AG04450 (cell line): ENCODE measurements around the gene UGT1A5. TPM values are rescaled to one million over a fixed set of nuclear protein-coding genes. Genes with fewer than 3 reads are reported as not detected.

Source experiments
- CTCF ChIA-PET: fragments of 300-600, 350-600 bp; formaldehyde crosslinking; extraction: SDS; loops from one replicate; lab custom pipeline; 2022; ENCODE audit warnings: antibody characterized with exemption, inconsistent platforms; lab: Charles Lee
- POLR2A ChIA-PET: fragments of 350-600 bp; formaldehyde crosslinking; extraction: SDS; loops from one replicate; lab custom pipeline; 2021; ENCODE audit warnings: antibody characterized with exemption, inconsistent platforms; lab: Yijun Ruan, JAX
- DNase-seq: peaks from one replicate; pipeline ENCODE4 v3.0.0-alpha.2; 2011; ENCODE audit warnings: low read depth, low spot score
- H3K27ac ChIP-seq: one replicate; pipeline ENCODE4 v1.5.1; 2012; ENCODE audit warnings: low read depth, low read length, control low read depth
- H3K27me3 ChIP-seq: one replicate; pipeline ENCODE4 v1.6.0; 2012; ENCODE audit warnings: low read length; ENCODE audit not compliant: control insufficient read depth, insufficient read depth
- H3K4me3 ChIP-seq: 2 replicates; pipeline ENCODE4 v1.5.1; 2011; ENCODE audit warnings: mild to moderate bottlenecking, low read depth, low read length, control low read depth
- H3K9me3 ChIP-seq: 2 replicates; pipeline ENCODE4 v1.5.1; 2012; ENCODE audit warnings: low read length; ENCODE audit not compliant: control insufficient read depth, insufficient read depth
- polyA plus RNA-seq: library from polyadenylated mRNA; depleted of rRNA; stranded (reverse); fragments of >200 nt; gene quantifications from 2 replicates; pipeline ENCODE4 v1.2.3, GENCODE V29; 2011
- TF ChIP-seq, protein P1 (sequence below): IDR thresholded peaks from 2 replicates; pipeline ENCODE4 v1.5.1; 2011; ENCODE audit warnings: low read depth, low read length, control low read depth, inconsistent platforms

The UGT1A5 gene
- polyA plus RNA-seq, 1 experiment = not detected

DNA sequence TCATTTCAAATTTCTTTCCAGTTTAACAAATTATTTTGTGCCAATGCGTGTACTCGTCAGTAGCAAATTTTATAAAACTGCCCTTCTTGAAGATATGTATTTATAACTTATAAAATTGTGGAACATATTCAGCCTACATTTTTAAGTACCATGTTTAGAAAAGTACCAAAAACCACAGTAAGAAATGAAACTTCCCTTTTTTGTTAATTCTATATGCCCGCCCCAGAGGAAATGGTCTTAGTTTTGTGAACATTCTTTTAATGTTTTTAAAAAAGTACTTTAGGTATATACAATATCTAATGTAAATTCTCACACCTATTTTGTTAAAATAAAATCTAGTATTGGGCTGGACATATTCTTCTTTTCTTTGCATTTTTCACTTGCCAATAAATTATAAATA lies 39.8 kb upstream of the UGT1A5 start:
- CTCF ChIA-PET = no interaction called here
- no peak for DNase-seq
- no peaks in the 10 kb centered on the region for H3K9me3 ChIP-seq
- peaks cover 7% of the 10 kb centered on the region for H3K27me3 ChIP-seq
- TF ChIP-seq, protein P1, sequence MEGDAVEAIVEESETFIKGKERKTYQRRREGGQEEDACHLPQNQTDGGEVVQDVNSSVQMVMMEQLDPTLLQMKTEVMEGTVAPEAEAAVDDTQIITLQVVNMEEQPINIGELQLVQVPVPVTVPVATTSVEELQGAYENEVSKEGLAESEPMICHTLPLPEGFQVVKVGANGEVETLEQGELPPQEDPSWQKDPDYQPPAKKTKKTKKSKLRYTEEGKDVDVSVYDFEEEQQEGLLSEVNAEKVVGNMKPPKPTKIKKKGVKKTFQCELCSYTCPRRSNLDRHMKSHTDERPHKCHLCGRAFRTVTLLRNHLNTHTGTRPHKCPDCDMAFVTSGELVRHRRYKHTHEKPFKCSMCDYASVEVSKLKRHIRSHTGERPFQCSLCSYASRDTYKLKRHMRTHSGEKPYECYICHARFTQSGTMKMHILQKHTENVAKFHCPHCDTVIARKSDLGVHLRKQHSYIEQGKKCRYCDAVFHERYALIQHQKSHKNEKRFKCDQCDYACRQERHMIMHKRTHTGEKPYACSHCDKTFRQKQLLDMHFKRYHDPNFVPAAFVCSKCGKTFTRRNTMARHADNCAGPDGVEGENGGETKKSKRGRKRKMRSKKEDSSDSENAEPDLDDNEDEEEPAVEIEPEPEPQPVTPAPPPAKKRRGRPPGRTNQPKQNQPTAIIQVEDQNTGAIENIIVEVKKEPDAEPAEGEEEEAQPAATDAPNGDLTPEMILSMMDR = no peak
- POLR2A ChIA-PET = no interaction called here
- H3K27ac ChIP-seq = no peak overlapping the region
- H3K4me3 ChIP-seq = no peak overlapping the region

DNA sequence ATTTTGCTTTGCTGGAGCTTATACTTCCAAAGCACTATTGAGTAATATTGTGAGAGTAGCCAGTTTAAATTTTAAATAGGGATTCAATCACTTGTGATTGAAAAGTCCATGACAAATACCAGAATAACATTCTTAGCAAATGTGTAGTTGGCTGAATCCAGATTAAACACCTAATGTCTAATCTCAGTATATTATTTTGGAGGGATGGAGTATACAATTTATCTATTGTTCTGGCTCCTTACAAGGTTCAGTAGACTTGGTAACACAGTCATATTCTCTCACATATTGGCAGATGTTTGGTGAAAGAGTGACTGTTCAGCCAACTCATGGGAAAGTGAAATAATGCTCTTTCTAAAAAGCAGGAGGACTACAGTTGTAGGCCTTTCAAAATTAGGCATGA lies 38.8 kb upstream of the UGT1A5 start:
- Histone ChIP-seq H3K27me3 (peaks cover 7% of the 10 kb centered on the region), H3K27ac (no peak overlapping the region), H3K4me3 (no peak overlapping the region), H3K9me3 (no peaks in the 10 kb centered on the region)
- CTCF ChIA-PET = no interaction called here
- TF ChIP-seq, protein P1 = no peak
- POLR2A ChIA-PET = no interaction called here
- no peak for DNase-seq

DNA sequence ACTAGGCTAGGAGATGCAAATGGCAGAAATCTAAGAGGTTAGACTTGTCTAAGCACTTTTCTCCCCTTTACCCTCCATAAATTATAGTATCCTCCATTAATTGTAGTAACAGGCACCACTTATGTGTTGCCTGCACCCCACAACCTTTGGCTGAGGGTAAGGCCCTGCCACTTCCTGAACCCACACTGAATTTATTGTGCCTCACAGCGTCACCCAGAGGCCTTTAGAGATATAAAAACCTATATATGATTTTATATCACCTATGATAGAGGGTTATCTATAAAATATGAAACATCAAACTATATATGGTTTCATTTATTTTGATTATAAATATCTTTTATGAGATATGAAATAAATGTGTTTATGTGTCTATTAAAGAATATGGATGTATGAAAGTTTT lies 38.4 kb upstream of the UGT1A5 start:
- CTCF ChIA-PET = no interaction called here
- POLR2A ChIA-PET = no interaction called here
- Histone ChIP-seq H3K4me3 (no peak overlapping the region), H3K9me3 (no peaks in the 10 kb centered on the region), H3K27ac (no peak overlapping the region), H3K27me3 (peaks cover 7% of the 10 kb centered on the region)
- TF ChIP-seq, protein P1 = no peak
- DNase-seq = no peak

DNA sequence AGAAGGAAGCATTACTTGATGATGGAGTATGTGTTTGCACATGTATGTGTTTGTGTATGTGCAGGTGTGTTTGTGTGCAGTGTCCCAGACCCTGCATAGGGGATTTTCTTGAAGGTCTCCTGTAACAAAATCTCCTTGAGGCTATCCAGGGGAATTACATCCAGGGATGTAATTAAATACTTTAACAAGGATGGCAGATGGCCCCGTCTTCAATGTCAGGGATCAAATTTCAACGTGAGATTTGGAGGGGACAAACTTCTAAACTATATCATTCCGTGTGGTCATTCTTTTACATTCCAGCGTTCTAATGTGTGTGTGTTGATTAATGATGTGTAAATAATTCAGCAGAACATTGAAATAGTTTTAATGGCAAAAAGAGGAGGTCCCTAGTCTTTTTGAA lies 37.7 kb upstream of the UGT1A5 start:
- TF ChIP-seq, protein P1 = no peak
- CTCF ChIA-PET = no interaction called here
- POLR2A ChIA-PET = no interaction called here
- Histone ChIP-seq H3K4me3 (no peak overlapping the region), H3K9me3 (no peaks in the 10 kb centered on the region), H3K27me3 (peaks cover 7% of the 10 kb centered on the region), H3K27ac (no peak overlapping the region)
- DNase-seq = no peak

DNA sequence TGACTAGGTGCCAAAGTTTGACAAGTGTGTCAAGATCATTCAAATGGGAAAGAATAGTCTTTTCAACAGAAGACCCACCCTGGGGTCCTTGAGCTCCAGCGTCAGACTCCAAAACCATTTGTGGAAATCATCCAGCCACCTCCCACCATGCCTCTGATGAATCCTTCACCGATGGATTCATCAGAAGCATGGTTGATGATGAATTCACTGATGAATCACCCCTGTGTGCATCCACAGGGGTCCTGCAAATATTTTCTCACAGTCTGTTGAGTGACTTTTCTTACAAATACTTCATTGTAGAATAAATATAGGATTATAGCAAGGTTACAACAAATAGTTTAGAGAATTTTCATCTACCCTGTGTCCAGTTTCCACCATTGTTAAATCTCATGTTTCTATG lies 36.7 kb upstream of the UGT1A5 start:
- CTCF ChIA-PET = no interaction called here
- Histone ChIP-seq H3K27ac (no peak overlapping the region), H3K9me3 (no peaks in the 10 kb centered on the region), H3K4me3 (no peak overlapping the region), H3K27me3 (peaks cover 3% of the 10 kb centered on the region)
- DNase-seq = no peak
- POLR2A ChIA-PET = no interaction called here
- TF ChIP-seq, protein P1 = no peak
